HEK293T (cell line): ENCODE measurements around the gene UTP14A.

Source experiments
- FOXM1 ChIP-seq: fragments of 450-650 bp; IDR thresholded peaks from 2 replicates; pipeline ENCODE4 v1.6.1; 2017; ENCODE audit warnings: mild to moderate bottlenecking, borderline replicate concordance
- SP1 ChIP-seq: fragments of 450-650 bp; IDR thresholded peaks from 2 replicates; pipeline ENCODE4 v1.6.1; 2017
- SUZ12 ChIP-seq: fragments of 450-650 bp; IDR thresholded peaks from 2 replicates; pipeline ENCODE4 v1.6.1; 2016; ENCODE audit warnings: mild to moderate bottlenecking
- TARDBP ChIP-seq: fragments of 450-650 bp; IDR thresholded peaks from 2 replicates; pipeline ENCODE4 v1.6.1; 2016

- TF ChIP-seq SP1, result no peak
- TF ChIP-seq SUZ12, result no peak
- no peak for TF ChIP-seq TARDBP
- TF ChIP-seq FOXM1, result no peak
Measured at GRCh38 chrX:129965166-129965565, 59.2 kb downstream of the UTP14A start.
